Gastroesophageal sphincter (tissue), 3 donors: ENCODE data around the gene TNIP1.

Experiments used
- CTCF ChIP-seq, 4 experiments: fragments of 200-600 bp in 2 of 4; fragments of 450-650 bp in 2 of 4; sonication (generic) in 1 of 4; IDR thresholded peaks; one replicate each; pipeline ENCODE4 v1.5.1; 2017 to 2019; ENCODE audit warnings: antibody characterized with exemption in 4 of 4, mild to moderate bottlenecking in 2 of 4, moderate library complexity in 2 of 4
- POLR2A ChIP-seq, 2 donors: fragments of 450-650 bp; IDR thresholded peaks; one replicate each; pipeline ENCODE4 v1.6.1; 2017; ENCODE audit warnings: antibody characterized with exemption in 2 of 2, mild to moderate bottlenecking in 2 of 2, moderate library complexity in 1 of 2
- POLR2AphosphoS5 ChIP-seq: sonication (generic); formaldehyde crosslinking; IDR thresholded peaks from one replicate; pipeline ENCODE4 v1.6.1; 2017; ENCODE audit warnings: antibody characterized with exemption

- peak in 3 of 4 experiments; percentile 91 to 99 (median 92) for TF ChIP-seq CTCF (IDR thresholded peaks at IDR 0.05)
- TF ChIP-seq POLR2A (IDR thresholded peaks at IDR 0.05), result no peak
- peak; percentile 25 for TF ChIP-seq POLR2AphosphoS5
Observed at GRCh38 chr5:151115272-151115905, 34.6 kb upstream of the TNIP1 start.
